Body of pancreas (tissue), 4 donors: Measurements from ENCODE around the gene LAMA4. TPM values are rescaled to one million over a fixed set of nuclear protein-coding genes. Genes with fewer than 3 reads are reported as not detected.

Source experiments
- ATAC-seq: fragments of 150-250 bp; one replicate; pipeline ENCODE4 v1.9.1; 2016
- DNase-seq, 4 donors: peaks; one replicate each; pipeline ENCODE4 v3.0.0-alpha.2; 2019
- H3K27ac ChIP-seq, 4 donors: fragments of 200-600 bp; sonication (generic); 1 replicate in 3 of 4; 2 replicates in 1 of 4; pipeline versions ENCODE4 v1.5.1 to v1.6.1; 2016 to 2019; ENCODE audit warnings: mild to moderate bottlenecking in 1 of 4, mixed read lengths in 1 of 4, moderate library complexity in 1 of 4
- H3K27me3 ChIP-seq, 2 donors: fragments of 200-600 bp; sonication (generic); one replicate each; pipeline ENCODE4 v1.6.0; 2016; ENCODE audit warnings: mild to moderate bottlenecking in 1 of 2
- H3K36me3 ChIP-seq, 2 donors: fragments of 200-600 bp; sonication (generic); replicated peaks in 1 of 2; 2 replicates each; pipeline ENCODE4 v1.5.1; 2016; ENCODE audit warnings: low read depth in 2 of 2; ENCODE audit not compliant: insufficient read depth in 1 of 2
- H3K4me1 ChIP-seq: fragments of 200-600 bp; sonication (generic); one replicate; pipeline ENCODE4 v1.6.0; 2016
- H3K4me3 ChIP-seq, 2 donors: fragments of 200-600 bp; sonication (generic); 1 replicate in 1 of 2; 2 replicates in 1 of 2; pipeline ENCODE4 v1.5.1; 2016 to 2019
- H3K9me3 ChIP-seq, 3 donors: fragments of 200-600 bp; sonication (generic); 1 replicate in 2 of 3; 2 replicates in 1 of 3; pipeline ENCODE4 v1.5.1; 2016
- CTCF ChIP-seq, 7 experiments: fragments of 450-650 bp in 4 of 7; fragments of 200-600 bp in 3 of 7; sonication (generic) in 3 of 7; IDR thresholded peaks; one replicate each; pipeline ENCODE4 v1.5.1; 2016 to 2019; ENCODE audit warnings: antibody characterized with exemption in 7 of 7
- POLR2A ChIP-seq, 3 donors: fragments of 450-650 bp; IDR thresholded peaks; one replicate each; pipeline ENCODE4 v1.6.1; 2016; ENCODE audit warnings: antibody characterized with exemption in 3 of 3, mild to moderate bottlenecking in 2 of 3
- WGBS, 2 donors: methylation state at CpG; one replicate each; pipeline ENCODE4 v1.1.5; 2017; 5-methylcytosine and 5-hydroxymethylcytosine counted together
- intact Hi-C: fragments of 100-400 bp; cut with DNase I; formaldehyde crosslinking; loops from one replicate; pipeline ENCODE4 v1.15.1; 2023
- total RNA-seq, 2 donors: library from RNA; depleted of rRNA; stranded (reverse); fragments of >200 nt; gene quantifications; one replicate each; pipeline ENCODE4 v1.1.0, GENCODE V29; 2016

Gene LAMA4
- total RNA-seq, 2 donors from 2014 or later = 10.6 to 27.0 TPM

DNA sequence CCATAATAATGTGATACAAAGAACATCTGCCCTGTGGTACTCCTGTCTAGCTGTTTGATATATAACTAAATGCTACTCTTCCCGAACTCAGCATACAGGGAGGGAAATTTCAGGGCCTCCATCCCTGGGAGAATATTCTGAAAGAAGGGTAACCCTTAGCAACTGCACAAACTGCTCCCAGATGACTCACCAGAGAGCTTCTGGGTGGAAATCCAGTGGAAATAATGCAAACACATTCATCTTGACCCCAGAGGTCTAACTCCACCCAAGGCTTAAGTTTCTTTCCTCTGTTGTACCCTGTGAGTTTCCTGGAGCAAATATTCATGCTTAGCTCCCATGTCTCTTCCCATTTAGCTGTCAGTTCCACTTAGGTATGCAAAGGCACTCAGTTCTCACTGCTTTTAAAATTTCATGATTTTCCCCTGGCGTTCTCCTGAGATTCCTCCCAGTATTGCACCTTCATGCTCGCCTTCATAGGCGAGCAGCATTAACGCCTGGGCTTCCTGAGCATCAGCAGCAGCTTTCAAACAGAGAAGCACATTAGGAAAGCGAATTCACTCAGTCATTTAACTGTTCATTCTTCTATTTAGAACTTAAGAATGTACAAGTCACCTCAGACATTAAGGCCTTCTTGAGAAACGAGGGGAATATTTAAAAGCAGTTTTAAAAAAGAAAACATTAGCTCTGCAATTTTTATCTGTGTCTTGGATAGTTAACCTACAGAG is 43.8 kb upstream of the LAMA4 start:
- H3K36me3 ChIP-seq = no peaks in the 10 kb centered on the region
- 70 to 72% methylated on average over 6 to 7 of the region's 7 CpGs for WGBS, 2 donors
- H3K4me3 ChIP-seq = no peak overlapping the region
- no peaks in the 10 kb centered on the region for H3K27me3 ChIP-seq
- intact Hi-C loops = no loop called here
- ATAC-seq (no peak), DNase-seq (no peak)
- no peak overlapping the region for H3K27ac ChIP-seq
- no peaks in the 10 kb centered on the region for H3K4me1 ChIP-seq
- TF ChIP-seq CTCF (IDR thresholded peaks at IDR 0.05) = no peak
- TF ChIP-seq POLR2A (IDR thresholded peaks at IDR 0.05) = no peak
- no peaks in the 10 kb centered on the region for H3K9me3 ChIP-seq

DNA sequence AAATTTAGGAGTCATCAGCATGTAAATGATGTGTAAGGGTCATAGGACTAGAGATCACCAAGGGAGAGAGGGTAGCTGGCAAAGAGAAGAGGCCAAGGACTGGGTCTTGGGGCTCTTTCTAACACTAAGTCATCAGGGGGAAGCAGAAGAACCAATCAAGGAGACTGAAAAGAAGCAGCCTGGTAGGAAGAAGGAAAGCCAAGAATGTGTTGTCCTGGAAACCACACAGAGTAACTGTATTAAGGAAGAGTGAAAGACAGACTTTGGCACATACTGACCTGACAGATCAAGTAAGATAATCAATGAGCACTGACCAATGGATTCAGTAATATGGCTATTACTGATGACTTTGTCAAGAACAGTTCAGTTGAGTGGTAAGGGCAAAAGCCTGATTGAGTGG is 42.3 kb upstream of the LAMA4 start:
- TF ChIP-seq CTCF (IDR thresholded peaks at IDR 0.05) = no peak
- TF ChIP-seq POLR2A (IDR thresholded peaks at IDR 0.05) = no peak
- Histone ChIP-seq H3K4me1 (no peaks in the 10 kb centered on the region), H3K27me3 (no peaks in the 10 kb centered on the region), H3K4me3 (no peak overlapping the region), H3K9me3 (no peaks in the 10 kb centered on the region), H3K36me3 (no peaks in the 10 kb centered on the region), H3K27ac (no peak overlapping the region)
- intact Hi-C loops = no loop called here
- DNase-seq = no peak
- ATAC-seq = no peak

- no peaks in the 10 kb centered on the region for H3K4me1 ChIP-seq
- no peaks in the 10 kb centered on the region for H3K9me3 ChIP-seq
- DNase-seq (no peak), ATAC-seq (no peak)
- intact Hi-C loops = no loop called here
- no peaks in the 10 kb centered on the region for H3K27me3 ChIP-seq
- H3K4me3 ChIP-seq = no peak overlapping the region
- no peaks in the 10 kb centered on the region for H3K36me3 ChIP-seq
- no peak overlapping the region for H3K27ac ChIP-seq
- WGBS, 2 donors = 78 to 88% methylated on average over 2 of the region's 2 CpGs
- TF ChIP-seq POLR2A (IDR thresholded peaks at IDR 0.05) (no peak), CTCF (IDR thresholded peaks at IDR 0.05) (no peak)
Observed at GRCh38 chr6:112296122-112296521, 41.8 kb upstream of the LAMA4 start.

- H3K4me3 ChIP-seq = no peak overlapping the region
- no peaks in the 10 kb centered on the region for H3K9me3 ChIP-seq
- no peaks in the 10 kb centered on the region for H3K27me3 ChIP-seq
- TF ChIP-seq POLR2A (IDR thresholded peaks at IDR 0.05) = no peak
- TF ChIP-seq CTCF (IDR thresholded peaks at IDR 0.05) = no peak
- no peaks in the 10 kb centered on the region for H3K36me3 ChIP-seq
- DNase-seq = no peak
- no peaks in the 10 kb centered on the region for H3K4me1 ChIP-seq
- ATAC-seq = no peak
- intact Hi-C loops = no loop called here
- 67 to 78% methylated on average over 1 of the region's 1 CpG for WGBS, 2 donors
- no peak overlapping the region for H3K27ac ChIP-seq
Observed at GRCh38 chr6:112291161-112291762, 36.9 kb upstream of the LAMA4 start.
